CD4-positive, alpha-beta T cell (primary cell): Measurements from ENCODE around the gene CLDN10. TPM values are rescaled to one million over a fixed set of nuclear protein-coding genes. Genes with fewer than 3 reads are reported as not detected.
A peak's percentile ranks its signal among the peaks of the same experiment; 100 is the strongest.

Experiments used
- ATAC-seq: fragments of 200-7000 bp; cut with Tn5 transposase; one replicate; pipeline ENCODE4 v1.10.0; 2022; ENCODE audit warnings: mild to moderate bottlenecking; ENCODE audit not compliant: poor library complexity
- CTCF ChIA-PET: fragments of 350-600 bp; sonication (Branson Sonifier 250); formaldehyde crosslinking; loops from one replicate; lab custom pipeline; 2021; ENCODE audit warnings: antibody characterized with exemption, inconsistent platforms; lab: Charles Lee
- POLR2A ChIA-PET: fragments of 350-600 bp; sonication (Branson Sonifier 250); formaldehyde crosslinking; loops from one replicate; lab custom pipeline; 2021; ENCODE audit warnings: antibody characterized with exemption, inconsistent platforms; lab: Charles Lee
- DNase-seq, 14 experiments: peaks; one replicate each; pipeline ENCODE4 v3.0.0-alpha.2; 2013 to 2020; ENCODE audit warnings: mixed read lengths in 2 of 14
- H3K27ac ChIP-seq, 2 donors: one replicate each; pipeline versions ENCODE4 v1.5.1 to v1.7.0; 2013; ENCODE audit warnings: low read length in 2 of 2, low read depth in 1 of 2, mild to moderate bottlenecking in 1 of 2
- H3K27me3 ChIP-seq, 2 experiments: 1 replicate in 1 of 2; 2 replicates in 1 of 2; pipeline versions ENCODE4 v1.6.1 to v1.7.0; 2013; ENCODE audit warnings: low read length in 2 of 2, control low read depth in 1 of 2, mild to moderate bottlenecking in 1 of 2, moderate library complexity in 1 of 2; ENCODE audit not compliant: insufficient read depth in 2 of 2, control insufficient read depth in 1 of 2
- H3K36me3 ChIP-seq: one replicate; pipeline ENCODE4 v1.6.1; 2013; ENCODE audit warnings: low read length, control low read depth; ENCODE audit not compliant: insufficient read depth
- H3K4me1 ChIP-seq: one replicate; pipeline ENCODE4 v1.6.1; 2013; ENCODE audit warnings: low read length, control low read depth; ENCODE audit not compliant: insufficient read depth
- H3K4me3 ChIP-seq: one replicate; pipeline ENCODE4 v1.5.1; 2013; ENCODE audit warnings: mild to moderate bottlenecking, low read length, moderate library complexity
- H3K9me3 ChIP-seq, 2 experiments: 1 replicate in 1 of 2; 2 replicates in 1 of 2; pipeline versions ENCODE4 v1.6.1 to v1.7.0; 2013; ENCODE audit warnings: low read length in 2 of 2, mild to moderate bottlenecking in 2 of 2, control low read depth in 1 of 2, moderate library complexity in 1 of 2; ENCODE audit not compliant: control insufficient read depth in 1 of 2, insufficient read depth in 1 of 2
- H3K27ac Mint-ChIP-seq: one replicate; pipeline ENCODE4 v1.8.0; 2020; ENCODE audit warnings: mixed read lengths
- H3K27me3 Mint-ChIP-seq: one replicate; pipeline ENCODE4 v1.8.0; 2021; ENCODE audit warnings: mixed read lengths
- H3K36me3 Mint-ChIP-seq: one replicate; pipeline ENCODE4 v1.8.0; 2021; ENCODE audit warnings: low read depth, mixed read lengths
- H3K4me1 Mint-ChIP-seq: one replicate; pipeline ENCODE4 v1.8.0; 2021; ENCODE audit warnings: low read depth, mixed read lengths
- H3K4me3 Mint-ChIP-seq: one replicate; pipeline ENCODE4 v1.8.0; 2020; ENCODE audit warnings: mild to moderate bottlenecking, mixed read lengths
- H3K9me3 Mint-ChIP-seq: one replicate; pipeline ENCODE4 v1.8.0; 2020; ENCODE audit warnings: mixed read lengths
- CTCF ChIP-seq: fragments of 200-600 bp; IDR thresholded peaks from one replicate; pipeline ENCODE4 v1.8.0; 2022; ENCODE audit warnings: antibody characterized with exemption, mild to moderate bottlenecking
- intact Hi-C, 2 experiments: fragments of 100-400 bp; cut with DNase I in 1 of 2; cut with micrococcal nuclease in 1 of 2; formaldehyde crosslinking; loops; one replicate each; pipeline versions ENCODE4 v1.15.1 to v1.9.0; 2023 to 2025; cut with DNase I, micrococcal nuclease
- total RNA-seq, 174 experiments: library from RNA in 2 of 174; stranded (reverse) in 2 of 174; gene quantifications; one replicate each; pipeline ENCODE4 v1.2.3 and lab custom pipeline; 2021 to 2026

The CLDN10 gene
- total RNA-seq, 2 experiments from 2014 or later, result not detected

- H3K36me3 Mint-ChIP-seq, result no peaks in the 10 kb centered on the region
- TF ChIP-seq CTCF, result no peak
- POLR2A ChIA-PET, result no interaction called here
- no peak overlapping the region for H3K27ac ChIP-seq
- CTCF ChIA-PET, result interaction anchor here (0.7 to 1.6 kb wide), 2 partner anchors 11 to 214 kb away, joined by 4 to 6 read pairs; no protein-coding TSS in a partner anchor
- H3K9me3 ChIP-seq, result no peaks in the 10 kb centered on the region
- peak in 2 of 14 experiments; percentile 4 to 26 for DNase-seq
- no peak overlapping the region for H3K4me3 ChIP-seq
- peaks cover 27% of the 10 kb centered on the region for H3K27me3 Mint-ChIP-seq
- H3K36me3 ChIP-seq, result no peaks in the 10 kb centered on the region
- intact Hi-C loops, result loop anchor here in 1 of 2 experiments (10.0 kb wide), 1 partner anchor 1405 kb away; no protein-coding TSS in a partner anchor
- peaks cover 0 to 4% of the 10 kb centered on the region in 2 experiments for H3K27me3 ChIP-seq
- ATAC-seq, result no peak
- no peaks in the 10 kb centered on the region for H3K9me3 Mint-ChIP-seq
- no peaks in the 10 kb centered on the region for H3K4me1 ChIP-seq
- no peak overlapping the region for H3K4me3 Mint-ChIP-seq
- H3K4me1 Mint-ChIP-seq, result no peaks in the 10 kb centered on the region
- H3K27ac Mint-ChIP-seq, result no peak overlapping the region
These were observed 67.7 kb downstream of the CLDN10 start for GRCh38 chr13:95620030-95620824.

- TF ChIP-seq CTCF, result no peak
- Mint-ChIP-seq H3K4me3 (no peak overlapping the region), H3K4me1 (no peaks in the 10 kb centered on the region), H3K27me3 (peaks cover 27% of the 10 kb centered on the region), H3K9me3 (no peaks in the 10 kb centered on the region), H3K27ac (no peak overlapping the region), H3K36me3 (no peaks in the 10 kb centered on the region)
- ATAC-seq (no peak), DNase-seq (no peak)
- H3K27me3 ChIP-seq, result peaks cover 0 to 4% of the 10 kb centered on the region in 2 experiments
- intact Hi-C loops, result loop anchor here in 1 of 2 experiments (10.0 kb wide), 1 partner anchor 1404 kb away; no protein-coding TSS in a partner anchor
- H3K27ac ChIP-seq, result no peak overlapping the region
- H3K9me3 ChIP-seq, result no peaks in the 10 kb centered on the region
- CTCF ChIA-PET, result interaction anchor here (1.6 kb wide), 1 partner anchor 213 kb away, joined by 6 read pairs; no protein-coding TSS in a partner anchor
- H3K4me3 ChIP-seq, result no peak overlapping the region
- POLR2A ChIA-PET, result no interaction called here
- H3K4me1 ChIP-seq, result no peaks in the 10 kb centered on the region
- H3K36me3 ChIP-seq, result no peaks in the 10 kb centered on the region
These were observed 68.4 kb downstream of the CLDN10 start for GRCh38 chr13:95620825-95621498.

GRCh38 chr13:95623141-95623540, 70.6 kb downstream of the CLDN10 start:
- ChIA-PET CTCF (interaction anchor here (2.6 kb wide), 1 partner anchor 211 kb away, joined by 27 read pairs; no protein-coding TSS in a partner anchor), POLR2A (no interaction called here)
- Histone ChIP-seq H3K4me3 (no peak overlapping the region), H3K27me3 (peaks cover 0 to 4% of the 10 kb centered on the region in 2 experiments), H3K36me3 (no peaks in the 10 kb centered on the region), H3K9me3 (no peaks in the 10 kb centered on the region), H3K4me1 (no peaks in the 10 kb centered on the region), H3K27ac (no peak overlapping the region)
- Mint-ChIP-seq H3K4me1 (no peaks in the 10 kb centered on the region), H3K9me3 (no peaks in the 10 kb centered on the region), H3K4me3 (no peak overlapping the region), H3K36me3 (no peaks in the 10 kb centered on the region), H3K27me3 (peaks cover 22% of the 10 kb centered on the region), H3K27ac (no peak overlapping the region)
- intact Hi-C loops, result loop anchor here in 1 of 2 experiments (10.0 kb wide), 1 partner anchor 1402 kb away; no protein-coding TSS in a partner anchor
- no peak for TF ChIP-seq CTCF
- ATAC-seq (no peak), DNase-seq (no peak)
